Mucosa of descending colon (tissue), 3 donors: ENCODE data around the gene PLCG2. TPM values are rescaled to one million over a fixed set of nuclear protein-coding genes. Genes with fewer than 3 reads are reported as not detected.

Source experiments
- ATAC-seq: fragments of 200-7000 bp; cut with Tn5 transposase; one replicate; pipeline ENCODE4 v1.9.1; 2020; ENCODE audit warnings: mild to moderate bottlenecking, moderate library complexity
- DNase-seq, 3 donors: peaks; one replicate each; pipeline ENCODE4 v3.0.0-alpha.2; 2020
- H3K36me3 ChIP-seq: fragments of 200-600 bp; one replicate; pipeline ENCODE4 v1.8.0; 2021; ENCODE audit warnings: low read depth, mild to moderate bottlenecking
- H3K4me1 ChIP-seq: fragments of 200-600 bp; one replicate; pipeline ENCODE4 v1.8.0; 2021; ENCODE audit warnings: low read depth, mild to moderate bottlenecking
- H3K4me3 ChIP-seq: fragments of 200-600 bp; one replicate; pipeline ENCODE4 v1.8.0; 2021; ENCODE audit warnings: mild to moderate bottlenecking
- H3K9me3 ChIP-seq: fragments of 200-600 bp; one replicate; pipeline ENCODE4 v1.8.0; 2021; ENCODE audit warnings: mild to moderate bottlenecking
- CTCF ChIP-seq: fragments of 200-600 bp; IDR thresholded peaks from one replicate; pipeline ENCODE4 v1.8.0; 2022; ENCODE audit warnings: antibody characterized with exemption, mild to moderate bottlenecking
- intact Hi-C, 2 donors: fragments of 100-400 bp; cut with DNase I in 1 of 2; cut with micrococcal nuclease in 1 of 2; formaldehyde crosslinking; loops; one replicate each; pipeline versions ENCODE4 v1.11.0 to v1.11.1; 2022; cut with DNase I, micrococcal nuclease
- total RNA-seq, 3 donors: library from RNA; stranded (reverse); fragmentation: NEBNext Ultra II Directional in 2 of 3; extraction: Animal tissue kit (Norgen Biotek cat#: 25700) in 2 of 3; gene quantifications; one replicate each; pipeline versions ENCODE4 v1.2.1 to v1.2.4, GENCODE V29; 2021 to 2023
- donor health status: DM: no; HTN: no; CAD: no; lungs with moderate emphysema.
- donor health status: DM: no; HTN: no; CAD: no.
- donor health status: DM: no; HTN: yes; CAD: no.

The PLCG2 gene
- total RNA-seq, 3 donors from 2014 or later = 14.7 to 19.5 (median 15.0) TPM

GRCh38 chr16:81907681-81908080 lies 128.6 kb downstream of the PLCG2 start:
- ATAC-seq (no peak), DNase-seq (no peak)
- intact Hi-C loops = no loop called here
- Histone ChIP-seq H3K36me3 (no peaks in the 10 kb centered on the region), H3K4me3 (no peak overlapping the region), H3K4me1 (no peaks in the 10 kb centered on the region), H3K9me3 (no peaks in the 10 kb centered on the region)
- TF ChIP-seq CTCF = no peak

GRCh38 chr16:81908466-81909262 lies 129.6 kb downstream of the PLCG2 start:
- Histone ChIP-seq H3K9me3 (no peaks in the 10 kb centered on the region), H3K4me3 (no peak overlapping the region), H3K36me3 (no peaks in the 10 kb centered on the region), H3K4me1 (no peaks in the 10 kb centered on the region)
- no peak for ATAC-seq
- no peak for TF ChIP-seq CTCF
- no peak for DNase-seq
- intact Hi-C loops = no loop called here

GRCh38 chr16:81910366-81910885 lies 131.3 kb downstream of the PLCG2 start:
- no peak overlapping the region for H3K4me3 ChIP-seq
- no peak for DNase-seq
- intact Hi-C loops = no loop called here
- H3K36me3 ChIP-seq = no peaks in the 10 kb centered on the region
- no peaks in the 10 kb centered on the region for H3K4me1 ChIP-seq
- no peak for TF ChIP-seq CTCF
- ATAC-seq = no peak
- H3K9me3 ChIP-seq = no peaks in the 10 kb centered on the region

- H3K9me3 ChIP-seq = no peaks in the 10 kb centered on the region
- no peak for DNase-seq
- H3K4me1 ChIP-seq = no peaks in the 10 kb centered on the region
- no peaks in the 10 kb centered on the region for H3K36me3 ChIP-seq
- H3K4me3 ChIP-seq = no peak overlapping the region
- ATAC-seq = no peak
- intact Hi-C loops = no loop called here
- TF ChIP-seq CTCF = no peak
Observed at GRCh38 chr16:81912395-81912794, 133.3 kb downstream of the PLCG2 start.

- no peaks in the 10 kb centered on the region for H3K4me1 ChIP-seq
- H3K36me3 ChIP-seq = no peaks in the 10 kb centered on the region
- intact Hi-C loops = no loop called here
- H3K4me3 ChIP-seq = no peak overlapping the region
- no peaks in the 10 kb centered on the region for H3K9me3 ChIP-seq
- no peak for DNase-seq
- ATAC-seq = no peak
- TF ChIP-seq CTCF = no peak
Observed at GRCh38 chr16:81913222-81913621, 134.1 kb downstream of the PLCG2 start.
